MV-4-11 (cell line): ENCODE data around the gene ATG14.
"Not testable (repeated sequence)": the region's sequence is repeated elsewhere in the genome, so short reads cannot be mapped to it uniquely, and the experiment has no call there.

Experiments
- DNase-seq: peaks from one replicate; lab custom pipeline; 2025; lab: John Stamatoyannopoulos, UW

Gene ATG14

DNA sequence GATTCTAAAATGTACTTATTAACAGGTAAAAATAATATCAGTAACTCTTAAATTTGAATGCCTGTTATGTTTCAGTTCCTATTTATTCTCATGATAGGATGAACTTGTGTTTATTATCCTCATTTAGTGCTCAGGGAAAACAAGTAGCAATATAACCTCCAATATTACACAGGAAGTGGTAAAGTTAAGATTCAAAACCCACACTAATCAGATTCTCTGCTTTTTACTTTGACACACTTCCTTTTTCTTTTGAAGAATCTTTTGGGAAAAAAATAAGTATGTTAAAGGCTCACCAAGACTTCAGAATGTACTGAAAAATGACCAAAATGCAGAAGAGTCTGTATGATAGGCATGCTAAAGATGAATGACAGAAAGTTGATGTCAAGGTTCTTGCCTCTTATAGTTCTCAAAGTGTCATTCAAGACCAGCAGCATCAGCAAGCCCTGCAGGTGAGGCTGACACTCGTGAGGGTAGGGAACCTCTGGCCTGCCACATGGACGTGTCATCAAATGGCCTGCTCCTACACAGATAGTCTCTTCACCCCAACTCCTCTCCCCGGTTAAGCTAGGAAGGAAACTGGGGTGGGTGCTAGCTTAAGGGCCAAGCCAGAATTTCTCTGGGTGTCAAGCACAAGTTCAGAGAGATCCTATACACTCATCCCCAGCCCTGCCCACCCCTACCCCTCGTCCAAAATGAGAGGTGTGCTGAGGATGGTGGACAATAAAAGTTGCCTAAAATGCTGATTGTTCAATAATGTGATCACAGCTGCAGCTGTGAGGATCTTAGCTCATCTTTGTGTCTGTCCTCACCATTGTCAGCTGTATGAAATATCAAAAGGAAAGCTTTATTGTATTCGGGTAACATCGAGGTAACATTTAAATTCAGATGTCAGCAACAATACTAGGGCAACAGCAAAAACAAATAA lies 22.5 kb upstream of the ATG14 start:
- DNase-seq = peak; percentile 26

DNA sequence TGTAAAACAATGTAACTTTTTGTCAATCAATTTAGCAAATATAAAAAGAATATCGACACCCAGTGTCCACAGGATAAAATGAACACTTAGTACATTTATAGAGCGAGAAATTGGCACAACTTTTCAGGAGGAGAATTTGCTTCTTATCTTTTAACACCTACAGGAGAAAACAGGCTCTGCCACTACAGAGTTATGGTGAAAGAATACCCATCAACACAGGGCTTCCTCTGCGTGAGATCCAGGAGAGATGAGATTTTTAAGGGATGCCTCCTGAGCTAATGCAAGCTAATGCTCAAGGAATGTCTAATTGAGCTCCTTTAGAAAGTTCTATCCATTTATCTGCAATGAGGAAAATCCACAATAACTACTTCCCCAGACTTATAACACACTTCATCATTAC lies 21.0 kb upstream of the ATG14 start:
- DNase-seq = no peak

DNA sequence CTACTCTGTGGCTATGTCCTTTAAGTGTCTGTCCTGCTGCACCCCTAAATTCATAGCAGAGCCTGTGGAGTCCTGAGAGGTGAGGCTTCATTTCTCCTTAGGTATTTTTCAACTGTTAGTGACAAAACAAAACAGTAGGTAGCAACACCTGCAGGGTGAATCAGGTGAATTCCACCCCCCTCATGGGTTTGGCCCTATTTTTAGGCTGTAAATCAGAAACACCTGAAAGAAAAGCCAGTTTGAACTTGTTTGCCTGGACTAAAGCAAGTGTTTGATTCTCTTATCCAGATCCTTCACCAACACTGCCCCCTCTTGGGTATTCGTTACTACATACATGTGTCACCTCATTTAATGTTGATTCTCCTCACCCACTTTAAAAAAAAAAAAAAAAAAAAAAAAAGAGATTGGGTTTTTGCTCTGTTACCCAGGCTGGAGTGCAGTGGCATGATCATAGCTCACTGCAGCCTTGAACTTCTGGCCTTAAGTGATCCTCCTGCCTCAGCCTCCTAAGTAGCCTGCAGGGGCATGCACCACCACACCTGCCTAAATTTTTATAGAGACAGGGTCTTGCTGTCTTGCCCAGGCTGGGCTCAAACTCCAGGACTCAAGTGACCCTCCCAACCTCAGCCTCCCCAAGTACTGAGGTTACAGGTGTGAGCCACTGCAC lies 18.5 kb upstream of the ATG14 start:
- peak; percentile 42 for DNase-seq

DNA sequence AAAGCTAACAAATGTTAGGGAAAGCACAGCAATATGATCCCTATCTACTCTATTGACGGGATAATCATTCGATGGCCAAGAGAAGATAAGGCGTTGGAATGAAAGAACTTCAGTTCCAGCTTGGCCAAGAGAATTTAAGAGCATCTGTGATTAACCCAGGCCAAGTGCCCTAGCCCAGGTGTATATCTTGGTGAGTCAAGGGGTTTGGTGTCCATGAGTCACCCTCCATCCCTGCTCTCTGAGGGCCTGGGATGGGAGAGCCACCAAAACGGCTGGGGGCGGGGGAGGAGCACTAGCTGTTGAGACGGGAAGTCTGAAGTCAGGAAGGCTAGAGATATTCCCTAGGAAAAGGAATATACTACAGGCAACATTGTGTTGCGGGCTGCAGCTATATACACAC lies 15.8 kb upstream of the ATG14 start:
- DNase-seq = no peak

DNA sequence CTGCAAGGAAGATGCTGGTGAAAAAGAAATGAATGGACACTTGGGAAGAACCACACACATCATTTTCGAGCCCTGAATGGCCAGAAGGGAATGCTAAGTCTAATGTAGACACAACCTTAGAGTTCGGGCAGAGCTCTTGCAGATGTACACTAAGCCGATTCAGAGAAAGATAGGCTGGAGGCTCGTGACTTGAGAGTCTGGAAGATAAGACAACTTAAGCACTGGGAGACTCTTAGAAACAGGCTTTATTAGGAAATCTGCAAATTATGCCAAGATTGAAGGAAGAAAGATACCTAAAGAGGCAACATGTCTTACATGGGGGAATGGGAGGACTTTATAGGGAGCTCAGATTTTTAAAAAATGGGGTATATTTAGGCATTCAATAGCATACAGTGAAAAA lies 15.3 kb upstream of the ATG14 start:
- DNase-seq = no peak

DNA sequence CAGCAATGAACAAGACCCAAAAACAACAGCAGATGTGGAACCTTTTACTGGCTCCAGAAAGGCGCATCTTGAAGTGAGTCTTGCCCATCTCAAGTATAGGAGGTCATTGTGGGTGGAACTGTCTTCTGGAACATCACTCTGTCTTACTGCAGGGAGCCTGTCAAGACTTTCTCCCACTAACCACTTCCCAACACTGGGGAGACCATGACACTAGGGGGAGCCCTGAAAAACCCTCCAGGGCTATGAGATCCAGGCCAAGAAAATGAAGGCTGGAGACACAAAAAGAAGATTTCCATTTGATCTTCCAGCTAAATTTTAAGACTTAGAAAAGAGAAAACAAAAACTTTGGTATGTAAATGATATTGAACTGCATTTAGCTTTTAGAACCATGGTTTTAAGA lies 13.5 kb upstream of the ATG14 start:
- DNase-seq = no peak

DNA sequence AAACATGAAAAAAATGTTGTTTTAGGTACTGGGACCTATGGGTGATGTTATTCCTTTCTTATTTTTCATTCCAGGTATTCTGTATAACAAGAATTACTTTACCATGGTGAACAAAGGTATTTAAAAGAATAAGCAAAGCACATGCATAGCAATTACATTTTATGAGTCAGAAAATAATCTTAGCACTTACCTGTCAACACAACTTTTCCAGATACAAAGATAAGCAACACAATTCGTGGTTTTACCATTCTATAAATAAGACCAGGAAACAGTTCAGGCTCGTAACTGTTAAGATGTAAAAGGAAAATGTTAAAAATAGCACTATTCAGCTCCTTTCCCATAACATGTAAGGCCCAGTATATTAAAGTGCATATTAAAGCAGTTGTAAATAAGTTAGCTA lies 12.3 kb upstream of the ATG14 start:
- DNase-seq = no peak

DNA sequence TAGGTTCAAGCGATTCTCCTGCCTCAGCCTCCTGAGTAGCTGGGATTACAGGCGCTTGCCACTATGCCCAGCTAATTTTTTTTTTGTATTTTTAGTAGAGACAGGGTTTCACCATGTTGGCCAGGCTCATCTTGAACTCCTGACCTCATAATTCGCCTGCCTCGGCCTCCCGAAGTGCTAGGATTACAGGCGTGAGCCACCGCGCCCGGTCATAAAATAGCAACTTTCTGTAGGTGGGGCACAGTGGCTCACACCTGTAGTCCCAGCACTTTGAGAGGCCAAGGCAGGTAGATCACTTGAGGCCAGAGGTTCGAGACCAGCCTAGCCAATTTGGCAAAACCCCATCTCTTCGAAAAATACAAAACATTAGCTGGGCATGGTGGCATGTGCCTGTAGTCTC lies 10.7 kb upstream of the ATG14 start:
- not testable (repeated sequence) for DNase-seq

DNA sequence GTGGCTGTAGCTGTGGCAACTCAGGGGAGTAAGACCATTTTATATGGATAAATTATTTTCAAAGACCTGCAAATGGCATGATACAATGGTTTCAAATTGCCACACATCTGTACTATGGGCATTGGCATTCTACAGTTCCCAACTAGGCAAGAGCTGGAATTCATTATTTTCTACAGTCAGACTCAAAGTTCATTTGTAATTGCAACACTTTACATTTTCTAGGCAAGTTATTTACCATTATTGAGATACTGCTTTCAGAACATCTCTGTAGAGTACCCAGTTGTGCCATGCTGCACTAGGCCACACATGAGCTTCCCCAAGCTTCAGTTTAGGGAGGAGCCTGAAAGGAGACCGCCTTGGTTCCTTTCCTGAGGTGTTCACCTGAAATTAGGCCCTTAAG lies 8.0 kb upstream of the ATG14 start:
- DNase-seq = no peak

DNA sequence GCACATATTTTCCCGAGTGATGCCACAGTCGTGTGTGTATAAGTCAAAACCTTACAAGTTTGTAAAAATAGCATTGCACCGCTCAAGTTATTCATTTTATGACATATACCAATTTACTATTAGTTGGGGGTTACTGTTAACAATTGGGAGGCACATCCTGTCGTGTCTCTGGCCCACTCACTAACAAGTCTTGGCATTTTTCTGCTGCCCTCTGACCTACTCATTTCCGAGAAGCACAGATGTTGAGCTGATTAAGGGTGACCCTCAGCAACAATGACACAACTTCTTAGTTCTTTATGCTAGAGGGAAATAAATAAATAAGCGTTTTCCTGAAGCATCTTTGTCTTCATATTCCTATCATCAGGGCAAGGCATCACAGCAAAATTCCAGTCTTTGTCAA lies 6.8 kb upstream of the ATG14 start:
- no peak for DNase-seq

DNA sequence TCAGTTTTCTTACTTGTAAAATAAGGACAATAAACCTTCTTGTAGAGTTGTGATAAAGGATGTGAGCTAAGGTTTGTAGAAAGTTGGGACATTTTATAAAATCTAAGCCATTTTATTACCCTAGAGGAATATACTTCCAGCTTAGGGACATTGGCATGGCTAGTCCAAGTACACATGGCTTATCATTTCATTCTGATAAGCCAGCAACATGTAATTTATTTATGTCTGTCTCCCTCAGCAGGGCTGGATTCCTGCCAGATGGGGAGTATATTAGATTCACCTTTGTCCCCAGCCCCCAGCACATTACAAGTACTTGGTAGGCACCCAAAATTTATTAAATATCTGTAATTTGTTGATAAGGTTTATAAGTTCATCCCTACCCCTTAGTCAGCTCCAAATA lies 6.3 kb upstream of the ATG14 start:
- no peak for DNase-seq

DNA sequence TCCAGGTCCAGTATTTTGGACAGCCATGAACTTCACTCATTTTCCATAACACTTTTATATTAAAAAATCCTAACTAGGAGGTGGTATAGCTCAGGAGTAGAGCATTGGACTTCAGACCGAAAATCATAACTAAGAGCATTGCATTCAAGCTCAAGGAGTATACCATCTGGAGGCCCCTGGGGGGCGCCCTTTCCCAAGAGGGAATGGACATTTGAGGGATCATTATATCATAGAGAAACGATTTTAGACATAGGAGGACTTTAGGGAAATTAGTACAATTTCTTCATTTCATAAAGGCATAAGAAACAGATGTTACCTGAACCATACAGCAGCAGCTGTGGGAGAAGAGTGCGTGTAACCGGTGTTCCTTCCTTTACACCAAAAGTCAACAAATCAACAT lies 5.2 kb upstream of the ATG14 start:
- peak; percentile 5 for DNase-seq

DNA sequence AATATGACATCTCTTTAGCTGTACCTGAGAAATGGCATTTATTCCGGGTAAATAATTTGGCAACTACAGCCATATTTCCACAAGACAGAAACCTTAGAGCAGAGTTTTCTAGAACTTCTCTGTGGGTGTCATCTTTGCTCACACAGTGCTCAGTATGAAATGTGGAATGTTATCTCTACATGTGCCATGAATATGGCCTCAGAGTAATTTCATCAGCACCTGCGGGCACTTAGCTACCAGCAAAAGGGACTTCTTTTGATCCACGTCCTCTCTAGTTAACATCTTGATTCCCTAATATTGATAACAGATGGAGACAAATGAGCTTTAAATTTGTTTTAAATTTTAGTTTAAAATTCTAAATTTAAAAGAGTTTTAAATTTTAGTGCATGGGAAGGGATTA lies 2.9 kb upstream of the ATG14 start:
- no peak for DNase-seq

DNA sequence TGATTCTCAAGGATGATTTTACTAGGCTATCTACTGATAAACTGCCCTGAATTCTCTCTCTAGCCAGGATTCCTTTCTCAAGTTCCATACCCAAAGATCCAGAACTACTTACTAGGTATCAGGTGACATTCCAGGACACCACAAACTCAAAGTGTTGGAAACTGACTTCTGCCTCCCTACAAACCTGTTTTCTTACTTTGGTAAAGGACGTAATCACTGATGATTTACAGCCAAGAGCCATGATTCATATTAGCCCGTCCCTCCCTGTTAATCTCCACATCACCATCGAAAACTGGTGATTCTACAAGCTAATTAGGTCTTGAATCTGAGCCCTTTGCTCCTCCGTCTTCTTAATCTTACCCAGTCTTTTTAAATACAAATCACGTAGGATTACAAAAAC lies 1.0 kb upstream of the ATG14 start:
- DNase-seq = no peak

DNA sequence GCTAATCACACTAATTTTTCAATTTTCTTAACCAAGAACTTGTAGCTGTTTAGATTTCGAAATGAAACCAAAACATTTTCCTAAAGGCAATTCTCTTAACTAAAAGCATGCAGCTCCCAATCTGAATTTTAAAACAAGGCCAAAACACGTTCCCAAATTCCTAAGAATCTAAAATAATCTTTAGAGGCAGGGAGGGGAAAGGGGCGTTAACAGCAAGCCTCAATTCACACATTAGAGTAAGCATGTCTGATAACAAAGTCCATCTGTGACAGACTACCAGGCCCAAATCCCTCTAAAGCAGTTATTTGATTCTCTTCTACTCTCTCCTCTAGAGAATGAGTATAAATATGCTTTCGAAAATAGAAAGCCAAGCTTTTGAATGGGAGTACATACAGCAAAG lies 754 bp downstream of the ATG14 start:
- no peak for DNase-seq

DNA sequence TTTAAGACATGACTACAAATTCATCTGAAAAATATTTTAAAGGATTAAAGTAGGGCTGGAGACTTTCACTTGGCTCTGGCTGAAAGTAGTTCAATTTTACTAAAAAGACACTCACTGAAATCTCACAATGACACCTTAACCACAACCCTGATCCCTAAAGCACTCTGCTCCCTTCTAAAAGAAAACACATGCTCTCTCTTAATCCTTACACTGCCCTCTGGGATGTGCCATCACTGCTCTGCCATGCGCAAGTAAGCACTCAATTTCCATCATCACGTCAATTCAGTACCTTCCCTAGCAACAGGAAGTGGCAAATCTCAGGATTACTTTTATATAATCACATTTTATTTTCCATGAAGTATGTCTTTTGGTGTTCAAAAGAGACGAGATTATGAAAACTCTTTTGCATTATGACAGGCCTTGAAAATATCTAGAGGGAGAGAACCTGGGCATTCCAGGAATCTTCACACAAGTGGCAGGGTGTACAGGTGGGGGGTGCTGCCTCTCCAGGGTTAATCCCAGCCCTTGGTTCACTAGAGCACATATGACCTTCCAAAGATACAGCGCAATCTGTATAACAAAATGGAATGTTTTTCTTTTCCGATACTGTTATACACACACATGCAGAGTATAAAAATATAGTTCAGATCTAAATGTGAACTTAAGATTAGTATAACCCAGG lies 7.3 kb downstream of the ATG14 start:
- DNase-seq = no peak

DNA sequence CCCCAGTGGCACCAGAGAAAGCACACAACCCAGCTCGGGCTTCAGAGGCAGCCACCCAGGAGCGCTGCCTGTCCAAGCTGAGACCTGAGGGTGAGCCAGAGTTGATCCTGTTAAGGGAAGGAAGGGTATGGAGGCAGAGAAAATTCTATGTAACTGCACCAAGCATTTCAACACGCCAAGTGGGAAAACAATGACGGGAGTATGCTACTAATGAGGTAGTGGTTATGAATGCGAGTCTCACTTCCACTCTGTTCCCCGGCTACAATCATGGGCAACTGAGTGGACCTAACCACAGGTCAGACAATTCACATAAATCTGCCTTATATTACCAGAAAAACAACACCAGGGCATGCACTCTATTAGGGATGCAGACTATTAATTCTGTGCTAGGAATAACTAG lies 9.9 kb downstream of the ATG14 start:
- DNase-seq = peak; percentile 68

DNA sequence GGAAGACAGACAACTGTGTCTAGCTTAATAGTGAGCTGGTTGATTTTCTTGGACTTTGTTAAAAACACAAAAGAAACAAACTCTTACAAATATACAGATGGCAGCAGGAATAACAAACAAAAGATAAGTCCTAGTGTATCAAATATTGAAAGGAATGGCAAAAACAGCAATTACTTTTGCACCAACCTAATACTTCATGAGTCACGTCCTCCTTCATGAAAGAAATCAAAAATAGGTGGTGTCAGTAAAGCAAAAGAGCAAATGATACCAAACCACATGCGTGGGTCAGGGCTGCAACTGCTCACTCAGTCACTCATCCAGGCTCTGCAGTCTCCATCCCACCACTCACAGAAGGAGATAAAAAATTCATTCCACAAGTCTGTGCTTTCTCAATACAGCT lies 11.8 kb downstream of the ATG14 start:
- no peak for DNase-seq

DNA sequence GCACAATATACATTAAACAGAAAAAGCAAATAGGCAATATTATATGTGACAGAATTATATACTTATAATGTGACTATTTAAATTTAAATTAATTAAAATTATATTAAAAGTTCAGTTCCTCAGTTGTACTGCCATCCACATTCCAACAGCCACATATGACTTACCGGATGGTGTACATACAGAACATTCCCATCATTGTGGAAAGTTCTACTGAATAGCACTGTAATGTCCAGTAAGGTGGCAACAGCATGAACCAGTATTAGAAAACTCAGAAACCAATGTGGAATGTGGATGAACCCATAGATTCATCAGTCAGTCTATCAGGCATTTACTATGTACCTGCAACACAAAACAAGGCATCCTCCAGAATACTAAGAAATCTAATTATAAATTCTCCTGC lies 12.4 kb downstream of the ATG14 start:
- no peak for DNase-seq

DNA sequence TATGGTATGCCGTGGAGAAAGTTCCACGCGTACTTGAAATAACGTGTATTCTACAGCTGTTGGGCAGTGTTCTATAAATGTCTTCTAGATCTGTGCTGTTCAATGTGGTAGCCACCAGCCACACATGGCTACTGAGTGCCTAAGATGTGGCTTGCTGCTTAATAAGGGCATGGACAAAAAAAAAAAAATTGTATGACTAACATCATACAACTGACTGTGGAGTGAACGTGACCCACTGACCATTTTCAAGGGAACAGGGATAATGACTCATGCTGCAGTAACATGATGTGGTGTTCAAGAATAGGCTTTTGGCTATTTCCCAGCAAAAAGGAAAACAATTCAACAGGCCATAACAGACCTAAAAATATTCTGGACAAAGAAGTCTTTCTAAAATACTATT lies 13.0 kb downstream of the ATG14 start:
- DNase-seq = peak; percentile 67

DNA sequence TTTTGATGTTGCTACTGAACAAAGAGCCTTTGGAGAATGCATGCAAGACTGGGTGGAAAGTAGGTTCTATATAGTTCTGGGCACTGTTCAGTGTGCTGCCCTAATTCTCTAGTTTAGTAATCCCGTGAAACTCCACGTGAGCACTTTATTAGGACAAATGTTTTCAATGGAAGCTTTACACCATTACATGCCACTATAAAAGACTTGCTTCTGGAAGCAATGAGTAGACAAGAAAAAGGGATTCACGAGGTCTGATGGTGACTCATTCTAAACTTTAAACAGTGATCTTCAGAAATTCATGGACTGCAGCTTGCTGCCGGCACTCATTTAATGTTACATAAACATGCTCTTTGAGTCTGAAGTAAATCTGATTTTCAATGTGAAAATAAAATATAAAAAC lies 22.3 kb downstream of the ATG14 start:
- DNase-seq = no peak

DNA sequence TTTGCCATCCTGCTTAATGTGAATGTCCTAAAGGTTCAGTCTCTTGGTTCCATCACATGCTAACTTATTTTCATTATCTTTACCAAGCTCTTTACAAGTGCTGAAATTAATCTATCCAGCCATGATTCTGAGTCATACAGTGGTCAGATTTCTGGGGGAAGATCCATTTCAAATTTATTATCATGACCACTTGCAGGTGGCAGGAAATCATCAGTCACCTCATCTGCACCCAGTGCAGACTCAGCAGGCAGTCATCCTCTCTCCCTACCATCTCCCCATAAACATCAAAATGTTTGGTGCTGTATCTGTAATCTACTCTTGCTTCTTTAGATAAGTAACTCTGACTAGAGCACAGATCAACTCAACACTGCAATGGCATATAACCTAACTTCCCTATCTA lies 23.5 kb downstream of the ATG14 start:
- no peak for DNase-seq

DNA sequence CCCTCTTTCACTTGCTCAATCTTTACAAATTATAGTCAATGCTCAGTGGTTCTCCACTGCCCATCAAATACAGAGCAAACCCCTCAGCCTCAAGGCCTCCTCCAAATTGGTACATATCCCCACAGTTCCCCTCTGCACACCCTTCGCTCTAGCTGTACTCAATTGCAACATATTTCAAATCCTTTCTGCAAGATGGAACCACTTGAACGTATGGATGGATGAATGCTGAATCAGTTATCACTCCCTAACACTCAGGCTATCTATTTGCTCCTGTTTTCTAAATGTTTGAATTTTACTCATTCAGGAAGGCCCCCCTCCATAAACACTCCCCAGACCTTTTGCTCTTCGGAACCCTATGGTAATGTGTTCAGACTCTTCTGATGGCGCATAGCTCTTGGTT lies 24.5 kb downstream of the ATG14 start:
- no peak for DNase-seq
